Hindlimb muscle (tissue), 1 donor: Measurements from ENCODE around the gene LENG8. TPM values are rescaled to one million over a fixed set of nuclear protein-coding genes. Genes with fewer than 3 reads are reported as not detected.
"Not testable (repeated sequence)": the region's sequence is repeated elsewhere in the genome, so short reads cannot be mapped to it uniquely, and the experiment has no call there.

Experiments used
- DNase-seq: peaks from one replicate; pipeline ENCODE4 v3.0.0-alpha.2; 2013
- polyA plus RNA-seq: library from polyadenylated mRNA; unstranded; fragments of 120-200 nt; gene quantifications from one replicate; pipeline ENCODE4 v1.2.1, GENCODE V29; 2013; ENCODE audit not compliant: insufficient read length

The LENG8 gene
- polyA plus RNA-seq, 1 donor, result 121 TPM

GRCh38 chr19:54462047-54462654 lies 13.2 kb downstream of the LENG8 start:
- DNase-seq, result no peak

GRCh38 chr19:54462655-54463530 lies 13.9 kb downstream of the LENG8 start:
- peak; percentile 84 for DNase-seq

- peak; percentile 95 for DNase-seq
Measured at GRCh38 chr19:54463531-54464043, 14.6 kb downstream of the LENG8 start, which contains the start of gene LENG9. Gene LENG9 (minus strand): TSS chr19:54463778. CDS start chr19:54463526, 252 bp downstream.

GRCh38 chr19:54464044-54464629 lies 15.1 kb downstream of the LENG8 start:
- peak; percentile 65 for DNase-seq

GRCh38 chr19:54464630-54465425 lies 15.8 kb downstream of the LENG8 start:
- peak; percentile 76 for DNase-seq

- no peak for DNase-seq
Measured at GRCh38 chr19:54465426-54466109, 16.6 kb downstream of the LENG8 start.

GRCh38 chr19:54466110-54466480 lies 17.1 kb downstream of the LENG8 start:
- DNase-seq, result not testable (repeated sequence)

GRCh38 chr19:54469496-54469934 lies 20.5 kb downstream of the LENG8 start:
- no peak for DNase-seq

GRCh38 chr19:54470276-54470887 lies 21.4 kb downstream of the LENG8 start:
- no peak for DNase-seq

- peak; percentile 54 for DNase-seq
Measured at GRCh38 chr19:54470991-54471782, 22.2 kb downstream of the LENG8 start.

- DNase-seq, result peak; percentile 93
Measured at GRCh38 chr19:54473071-54473891, 24.3 kb downstream of the LENG8 start, which contains the start of gene CDC42EP5. Gene CDC42EP5 (minus strand): TSS chr19:54473296. CDS start chr19:54465547, 7,749 bp downstream.

GRCh38 chr19:54473892-54474372 lies 24.9 kb downstream of the LENG8 start:
- DNase-seq, result no peak

- DNase-seq, result no peak
Measured at GRCh38 chr19:54475706-54476105, 26.7 kb downstream of the LENG8 start.

- no peak for DNase-seq
Measured at GRCh38 chr19:54477650-54478049, 28.7 kb downstream of the LENG8 start.

GRCh38 chr19:54478677-54479266 lies 29.8 kb downstream of the LENG8 start:
- DNase-seq, result no peak

- no peak for DNase-seq
Measured at GRCh38 chr19:54480051-54480450, 31.1 kb downstream of the LENG8 start.

- DNase-seq, result peak; percentile 63
Measured at GRCh38 chr19:54481326-54481930, 32.4 kb downstream of the LENG8 start.

GRCh38 chr19:54482889-54483288 lies 33.9 kb downstream of the LENG8 start:
- no peak for DNase-seq
